ENCODE data around the gene SLC4A4. TPM values are rescaled to one million over a fixed set of nuclear protein-coding genes. Genes with fewer than 3 reads are reported as not detected.

Gene SLC4A4
- total RNA-seq, 1 experiment from 2014 or later, result 1.1 TPM

- Mint-ChIP-seq H3K4me3 (no peak overlapping the region), H3K4me1 (no peaks in the 10 kb centered on the region), H3K27me3 (ENCODE audit: low read depth) (no peaks in the 10 kb centered on the region), H3K36me3 (no peaks in the 10 kb centered on the region), H3K9me3 (peaks cover 6% of the 10 kb centered on the region; the same call in 1 of the 2 replicates), H3K27ac (no peak overlapping the region)
- no peak for ATAC-seq
- CTCF ChIA-PET, result no interaction called here
- DNase-seq (ENCODE audit: low spot score), result no peak
- POLR2A ChIA-PET, result no interaction called here
- TF ChIP-seq ZBTB43 (CRISPR knock-in tag; IDR thresholded peaks at IDR 0.05), result no peak
- no peak for TF ChIP-seq RELA (CRISPR knock-in tag; IDR thresholded peaks at IDR 0.05; ENCODE audit: borderline replicate concordance)
- no peak for TF ChIP-seq EMX1 (CRISPR knock-in tag; IDR thresholded peaks at IDR 0.05)
- no peak for TF ChIP-seq SMAD4 (CRISPR knock-in tag; IDR thresholded peaks at IDR 0.05)
- TF ChIP-seq NR3C1 (CRISPR knock-in tag; conservative IDR thresholded peaks at IDR 0.05; ENCODE audit: low read depth), result no peak
- TF ChIP-seq, protein P1, sequence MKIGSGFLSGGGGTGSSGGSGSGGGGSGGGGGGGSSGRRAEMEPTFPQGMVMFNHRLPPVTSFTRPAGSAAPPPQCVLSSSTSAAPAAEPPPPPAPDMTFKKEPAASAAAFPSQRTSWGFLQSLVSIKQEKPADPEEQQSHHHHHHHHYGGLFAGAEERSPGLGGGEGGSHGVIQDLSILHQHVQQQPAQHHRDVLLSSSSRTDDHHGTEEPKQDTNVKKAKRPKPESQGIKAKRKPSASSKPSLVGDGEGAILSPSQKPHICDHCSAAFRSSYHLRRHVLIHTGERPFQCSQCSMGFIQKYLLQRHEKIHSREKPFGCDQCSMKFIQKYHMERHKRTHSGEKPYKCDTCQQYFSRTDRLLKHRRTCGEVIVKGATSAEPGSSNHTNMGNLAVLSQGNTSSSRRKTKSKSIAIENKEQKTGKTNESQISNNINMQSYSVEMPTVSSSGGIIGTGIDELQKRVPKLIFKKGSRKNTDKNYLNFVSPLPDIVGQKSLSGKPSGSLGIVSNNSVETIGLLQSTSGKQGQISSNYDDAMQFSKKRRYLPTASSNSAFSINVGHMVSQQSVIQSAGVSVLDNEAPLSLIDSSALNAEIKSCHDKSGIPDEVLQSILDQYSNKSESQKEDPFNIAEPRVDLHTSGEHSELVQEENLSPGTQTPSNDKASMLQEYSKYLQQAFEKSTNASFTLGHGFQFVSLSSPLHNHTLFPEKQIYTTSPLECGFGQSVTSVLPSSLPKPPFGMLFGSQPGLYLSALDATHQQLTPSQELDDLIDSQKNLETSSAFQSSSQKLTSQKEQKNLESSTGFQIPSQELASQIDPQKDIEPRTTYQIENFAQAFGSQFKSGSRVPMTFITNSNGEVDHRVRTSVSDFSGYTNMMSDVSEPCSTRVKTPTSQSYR (CRISPR knock-in tag; IDR thresholded peaks at IDR 0.05), result no peak
- TF ChIP-seq HMGA2 (CRISPR knock-in tag; IDR thresholded peaks at IDR 0.05), result no peak
- no peak for TF ChIP-seq MXD4 (CRISPR knock-in tag; IDR thresholded peaks at IDR 0.05; ENCODE audit: borderline replicate concordance)
- TF ChIP-seq NFATC4 (CRISPR knock-in tag; IDR thresholded peaks at IDR 0.05), result no peak
- TF ChIP-seq, protein P2, sequence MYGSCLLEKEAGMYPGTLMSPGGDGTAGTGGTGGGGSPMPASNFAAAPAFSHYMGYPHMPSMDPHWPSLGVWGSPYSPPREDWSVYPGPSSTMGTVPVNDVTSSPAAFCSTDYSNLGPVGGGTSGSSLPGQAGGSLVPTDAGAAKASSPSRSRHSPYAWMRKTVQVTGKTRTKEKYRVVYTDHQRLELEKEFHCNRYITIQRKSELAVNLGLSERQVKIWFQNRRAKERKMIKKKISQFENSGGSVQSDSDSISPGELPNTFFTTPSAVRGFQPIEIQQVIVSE (CRISPR knock-in tag; IDR thresholded peaks at IDR 0.05; ENCODE audit: borderline replicate concordance), result no peak
- TF ChIP-seq, protein P3, sequence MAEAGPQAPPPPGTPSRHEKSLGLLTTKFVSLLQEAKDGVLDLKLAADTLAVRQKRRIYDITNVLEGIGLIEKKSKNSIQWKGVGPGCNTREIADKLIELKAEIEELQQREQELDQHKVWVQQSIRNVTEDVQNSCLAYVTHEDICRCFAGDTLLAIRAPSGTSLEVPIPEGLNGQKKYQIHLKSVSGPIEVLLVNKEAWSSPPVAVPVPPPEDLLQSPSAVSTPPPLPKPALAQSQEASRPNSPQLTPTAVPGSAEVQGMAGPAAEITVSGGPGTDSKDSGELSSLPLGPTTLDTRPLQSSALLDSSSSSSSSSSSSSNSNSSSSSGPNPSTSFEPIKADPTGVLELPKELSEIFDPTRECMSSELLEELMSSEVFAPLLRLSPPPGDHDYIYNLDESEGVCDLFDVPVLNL (CRISPR knock-in tag; IDR thresholded peaks at IDR 0.05; ENCODE audit: borderline replicate concordance, low read depth), result no peak
- TF ChIP-seq MYBL2 (CRISPR knock-in tag; IDR thresholded peaks at IDR 0.05), result no peak
- no peak for TF ChIP-seq ZNF317 (CRISPR knock-in tag; IDR thresholded peaks at IDR 0.05; ENCODE audit: borderline replicate concordance, low read depth)
- no peak for TF ChIP-seq CREB1 (CRISPR knock-in tag; IDR thresholded peaks at IDR 0.05)
- no peak for TF ChIP-seq PREB (CRISPR knock-in tag; IDR thresholded peaks at IDR 0.05; ENCODE audit: borderline replicate concordance)
- TF ChIP-seq ERG (CRISPR knock-in tag; IDR thresholded peaks at IDR 0.05), result no peak
- no peak for TF ChIP-seq ZNF219 (CRISPR knock-in tag; IDR thresholded peaks at IDR 0.05; ENCODE audit: borderline replicate concordance)
- no peak for TF ChIP-seq SOX15 (CRISPR knock-in tag; IDR thresholded peaks at IDR 0.05)
- TF ChIP-seq, protein P4, sequence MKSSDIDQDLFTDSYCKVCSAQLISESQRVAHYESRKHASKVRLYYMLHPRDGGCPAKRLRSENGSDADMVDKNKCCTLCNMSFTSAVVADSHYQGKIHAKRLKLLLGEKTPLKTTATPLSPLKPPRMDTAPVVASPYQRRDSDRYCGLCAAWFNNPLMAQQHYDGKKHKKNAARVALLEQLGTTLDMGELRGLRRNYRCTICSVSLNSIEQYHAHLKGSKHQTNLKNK (CRISPR knock-in tag; IDR thresholded peaks at IDR 0.05), result no peak
These were observed 4.3 kb upstream of the SLC4A4 start for GRCh38 chr4:71334465-71334882.
